AG04450 (cell line): Measurements from ENCODE around the gene DROSHA. TPM values are rescaled to one million over a fixed set of nuclear protein-coding genes. Genes with fewer than 3 reads are reported as not detected.

Source experiments
- CTCF ChIA-PET: fragments of 300-600, 350-600 bp; formaldehyde crosslinking; extraction: SDS; loops from one replicate; lab custom pipeline; 2022; ENCODE audit warnings: antibody characterized with exemption, inconsistent platforms; lab: Charles Lee
- POLR2A ChIA-PET: fragments of 350-600 bp; formaldehyde crosslinking; extraction: SDS; loops from one replicate; lab custom pipeline; 2021; ENCODE audit warnings: antibody characterized with exemption, inconsistent platforms; lab: Yijun Ruan, JAX
- DNase-seq: peaks from one replicate; pipeline ENCODE4 v3.0.0-alpha.2; 2011; ENCODE audit warnings: low read depth, low spot score
- H3K27ac ChIP-seq: one replicate; pipeline ENCODE4 v1.5.1; 2012; ENCODE audit warnings: low read depth, low read length, control low read depth
- H3K27me3 ChIP-seq: one replicate; pipeline ENCODE4 v1.6.0; 2012; ENCODE audit warnings: low read length; ENCODE audit not compliant: control insufficient read depth, insufficient read depth
- H3K4me3 ChIP-seq: 2 replicates; pipeline ENCODE4 v1.5.1; 2011; ENCODE audit warnings: mild to moderate bottlenecking, low read depth, low read length, control low read depth
- H3K9me3 ChIP-seq: 2 replicates; pipeline ENCODE4 v1.5.1; 2012; ENCODE audit warnings: low read length; ENCODE audit not compliant: control insufficient read depth, insufficient read depth
- polyA plus RNA-seq: library from polyadenylated mRNA; depleted of rRNA; stranded (reverse); fragments of >200 nt; gene quantifications from 2 replicates; pipeline ENCODE4 v1.2.3, GENCODE V29; 2011
- TF ChIP-seq, protein P1 (sequence below): IDR thresholded peaks from 2 replicates; pipeline ENCODE4 v1.5.1; 2011; ENCODE audit warnings: low read depth, low read length, control low read depth, inconsistent platforms

The DROSHA gene
- polyA plus RNA-seq, 1 experiment: 65.0 TPM

DNA sequence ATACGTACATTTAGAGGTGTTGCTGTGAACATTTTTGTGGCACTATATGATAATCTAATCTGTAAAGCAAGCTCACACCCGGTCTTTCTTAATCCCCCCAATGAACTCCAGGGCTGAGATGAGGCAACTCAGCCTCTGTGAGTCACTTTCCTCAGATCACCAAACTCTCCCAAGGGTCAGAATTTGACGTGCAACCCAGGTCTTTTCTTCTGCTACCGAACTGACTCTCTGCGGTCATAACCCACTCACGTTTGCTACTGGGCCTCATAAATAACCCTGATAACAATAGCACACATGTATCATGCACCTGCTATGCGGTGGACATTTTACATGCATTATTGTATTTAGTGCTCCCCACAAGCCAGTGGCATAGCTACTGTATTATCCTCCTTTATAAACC is 153.1 kb downstream of the DROSHA start:
- CTCF ChIA-PET: no interaction called here
- TF ChIP-seq, protein P1, sequence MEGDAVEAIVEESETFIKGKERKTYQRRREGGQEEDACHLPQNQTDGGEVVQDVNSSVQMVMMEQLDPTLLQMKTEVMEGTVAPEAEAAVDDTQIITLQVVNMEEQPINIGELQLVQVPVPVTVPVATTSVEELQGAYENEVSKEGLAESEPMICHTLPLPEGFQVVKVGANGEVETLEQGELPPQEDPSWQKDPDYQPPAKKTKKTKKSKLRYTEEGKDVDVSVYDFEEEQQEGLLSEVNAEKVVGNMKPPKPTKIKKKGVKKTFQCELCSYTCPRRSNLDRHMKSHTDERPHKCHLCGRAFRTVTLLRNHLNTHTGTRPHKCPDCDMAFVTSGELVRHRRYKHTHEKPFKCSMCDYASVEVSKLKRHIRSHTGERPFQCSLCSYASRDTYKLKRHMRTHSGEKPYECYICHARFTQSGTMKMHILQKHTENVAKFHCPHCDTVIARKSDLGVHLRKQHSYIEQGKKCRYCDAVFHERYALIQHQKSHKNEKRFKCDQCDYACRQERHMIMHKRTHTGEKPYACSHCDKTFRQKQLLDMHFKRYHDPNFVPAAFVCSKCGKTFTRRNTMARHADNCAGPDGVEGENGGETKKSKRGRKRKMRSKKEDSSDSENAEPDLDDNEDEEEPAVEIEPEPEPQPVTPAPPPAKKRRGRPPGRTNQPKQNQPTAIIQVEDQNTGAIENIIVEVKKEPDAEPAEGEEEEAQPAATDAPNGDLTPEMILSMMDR: no peak

DNA sequence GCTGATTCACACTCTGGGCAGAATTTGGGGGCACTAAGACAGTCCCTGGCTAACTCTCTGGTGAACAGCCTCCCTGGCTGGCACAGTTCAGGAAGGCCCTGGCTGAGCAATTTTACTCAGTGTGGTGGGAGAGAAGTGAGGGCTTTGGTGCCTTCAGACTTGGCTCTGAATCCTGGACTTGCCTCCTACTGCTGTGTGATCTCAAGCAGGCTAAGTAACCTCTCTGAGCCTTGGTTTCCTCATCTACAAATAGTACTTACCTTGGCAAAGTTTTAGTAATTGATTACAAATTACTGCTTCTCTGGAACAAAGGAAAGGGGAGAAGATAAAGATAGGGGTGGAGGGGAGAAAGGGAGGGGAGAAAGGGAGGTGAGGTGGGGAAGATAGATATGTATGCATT is 153.8 kb downstream of the DROSHA start:
- H3K4me3 ChIP-seq: no peak overlapping the region
- TF ChIP-seq, protein P1: no peak
- no peaks in the 10 kb centered on the region for H3K27me3 ChIP-seq
- DNase-seq: no peak
- no peaks in the 10 kb centered on the region for H3K9me3 ChIP-seq
- no peak overlapping the region for H3K27ac ChIP-seq
- ChIA-PET POLR2A (no interaction called here), CTCF (no interaction called here)

More for the DNA sequence above, 153.1 kb downstream of the DROSHA start:
- Histone ChIP-seq H3K4me3 (no peak overlapping the region), H3K9me3 (no peaks in the 10 kb centered on the region), H3K27ac (no peak overlapping the region), H3K27me3 (no peaks in the 10 kb centered on the region)
- POLR2A ChIA-PET: no interaction called here
- no peak for DNase-seq

DNA sequence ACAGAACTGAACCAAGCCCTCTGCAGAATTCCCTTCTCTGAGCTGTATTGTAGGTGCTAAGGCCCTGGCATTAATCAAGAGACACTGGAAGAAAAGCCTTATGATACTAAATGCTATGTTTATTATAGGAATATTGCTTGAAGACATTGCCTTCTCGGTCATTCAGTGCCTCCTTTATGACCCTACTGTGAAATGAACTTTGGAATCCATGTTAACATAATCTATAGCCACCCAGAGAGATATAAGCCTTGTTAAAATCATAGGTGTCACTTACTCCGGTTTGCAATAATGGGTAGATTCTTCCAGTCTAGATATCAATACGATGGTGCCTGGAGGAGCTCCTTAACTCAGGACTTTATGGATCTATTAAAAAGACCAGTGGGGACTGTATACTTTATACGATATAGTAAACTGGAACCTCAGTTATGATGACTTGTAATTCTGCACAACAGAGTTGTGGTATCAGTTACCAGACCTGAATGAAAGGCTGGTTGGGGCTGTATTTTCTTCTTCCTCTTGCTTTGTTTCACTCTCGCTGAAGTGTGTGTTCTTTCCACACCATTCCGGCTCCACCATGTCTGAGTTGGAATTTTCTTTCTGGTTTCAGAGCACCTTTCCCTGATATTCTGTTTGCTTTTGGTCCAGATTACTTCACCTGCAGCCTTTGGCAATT is 154.5 kb downstream of the DROSHA start:
- no peak overlapping the region for H3K27ac ChIP-seq
- ChIA-PET POLR2A (no interaction called here), CTCF (no interaction called here)
- TF ChIP-seq, protein P1: no peak
- no peaks in the 10 kb centered on the region for H3K27me3 ChIP-seq
- no peak for DNase-seq
- H3K4me3 ChIP-seq: no peak overlapping the region
- no peaks in the 10 kb centered on the region for H3K9me3 ChIP-seq

DNA sequence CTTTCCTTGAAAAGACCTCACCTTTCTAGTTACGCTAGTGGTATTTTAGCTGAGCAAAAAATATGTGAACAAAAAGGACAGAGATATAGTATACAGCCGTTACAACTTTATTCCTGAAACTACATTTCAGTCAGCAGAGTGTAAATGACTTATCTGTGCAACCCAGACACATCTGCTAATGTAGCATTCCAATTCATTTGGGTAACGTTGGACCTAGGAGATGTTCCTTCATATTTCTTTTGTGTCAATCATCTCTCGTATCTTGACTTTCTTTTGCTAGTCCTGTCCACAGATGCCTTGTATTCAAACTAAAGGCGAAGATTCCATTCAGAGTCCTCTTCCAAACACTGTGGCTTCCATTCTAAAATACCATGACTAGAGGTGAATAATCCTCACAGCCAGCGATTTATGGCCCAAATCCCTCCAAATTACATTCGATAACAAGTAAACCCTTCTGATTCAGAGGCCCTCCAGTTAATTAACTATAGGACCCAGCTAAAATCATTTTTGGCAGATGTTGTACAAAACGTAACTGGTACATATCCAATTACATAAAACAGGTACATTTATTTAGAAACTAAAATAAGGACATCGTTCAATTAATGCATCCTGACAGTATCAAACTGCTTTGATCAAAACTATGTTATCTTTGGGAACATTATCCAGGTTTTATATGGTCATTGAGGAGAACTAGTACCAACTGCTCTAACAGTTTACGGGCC is 155.7 kb downstream of the DROSHA start:
- H3K27ac ChIP-seq: no peak overlapping the region
- TF ChIP-seq, protein P1: no peak

DNA sequence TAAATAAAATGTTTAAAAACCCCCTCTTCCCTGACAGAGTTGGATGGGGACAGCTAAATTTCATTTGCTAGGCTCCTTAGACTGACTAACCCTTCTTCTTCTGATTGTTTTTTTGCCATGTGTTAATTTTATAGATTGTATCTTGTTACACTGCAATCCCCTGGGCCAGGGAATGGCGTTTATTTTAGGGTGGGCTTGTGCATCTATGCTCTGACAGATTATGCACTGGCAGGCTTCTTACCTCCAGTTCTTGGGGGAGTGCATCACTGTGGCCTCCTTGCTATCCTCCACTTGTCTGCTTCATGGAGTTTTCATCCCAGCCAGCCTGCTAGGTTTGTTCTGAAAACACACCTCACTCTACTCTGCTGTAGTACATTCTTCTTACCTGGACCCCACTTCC is 159.8 kb downstream of the DROSHA start:
- no peak overlapping the region for H3K4me3 ChIP-seq
- H3K27ac ChIP-seq: no peak overlapping the region
- ChIA-PET CTCF (no interaction called here), POLR2A (no interaction called here)
- TF ChIP-seq, protein P1: no peak
- no peaks in the 10 kb centered on the region for H3K9me3 ChIP-seq
- DNase-seq: no peak
- no peaks in the 10 kb centered on the region for H3K27me3 ChIP-seq

More for the DNA sequence above, 155.7 kb downstream of the DROSHA start:
- Histone ChIP-seq H3K4me3 (no peak overlapping the region), H3K9me3 (no peaks in the 10 kb centered on the region), H3K27me3 (no peaks in the 10 kb centered on the region)
- CTCF ChIA-PET: no interaction called here
- POLR2A ChIA-PET: no interaction called here
- no peak for DNase-seq
